Left lung (tissue), 10 donors: ENCODE data around the gene NT5DC1. TPM values are rescaled to one million over a fixed set of nuclear protein-coding genes. Genes with fewer than 3 reads are reported as not detected.

Experiments used
- ATAC-seq: fragments of 200-7000 bp; cut with Tn5 transposase; one replicate; pipeline ENCODE4 v1.9.1; 2020; ENCODE audit warnings: moderate library complexity
- DNase-seq, 4 donors: peaks; one replicate each; pipeline ENCODE4 v3.0.0-alpha.2; 2013 to 2020
- H3K27ac ChIP-seq, 2 donors: fragments of 200-600 bp; sonication (generic) in 1 of 2; one replicate each; pipeline versions ENCODE4 v1.5.0 to v1.8.0; 2020 to 2021
- H3K27me3 ChIP-seq, 2 donors: fragments of 200-600 bp; sonication (generic) in 1 of 2; one replicate each; pipeline versions ENCODE4 v1.5.0 to v1.8.0; 2020 to 2021
- H3K36me3 ChIP-seq, 2 donors: fragments of 200-600 bp; sonication (generic) in 1 of 2; one replicate each; pipeline versions ENCODE4 v1.5.0 to v1.8.0; 2020 to 2021
- H3K4me1 ChIP-seq, 2 donors: fragments of 200-600 bp; one replicate each; pipeline ENCODE4 v1.8.0; 2021
- H3K4me3 ChIP-seq, 2 donors: fragments of 200-600 bp; sonication (generic) in 1 of 2; one replicate each; pipeline versions ENCODE4 v1.5.0 to v1.8.0; 2020 to 2021; ENCODE audit warnings: mild to moderate bottlenecking in 1 of 2
- H3K9me3 ChIP-seq, 2 donors: fragments of 200-600 bp; sonication (generic) in 1 of 2; one replicate each; pipeline versions ENCODE4 v1.5.0 to v1.8.0; 2020 to 2021
- intact Hi-C, 2 donors: fragments of 100-400 bp; cut with DNase I; formaldehyde crosslinking; loops; one replicate each; pipeline versions ENCODE4 v1.11.2 to v1.14.2; 2022
- polyA plus RNA-seq, 6 donors: library from polyadenylated mRNA; unstranded; fragments of 120-200 nt; gene quantifications; one replicate each; pipeline ENCODE4 v1.2.1, GENCODE V29; 2013; ENCODE audit not compliant: insufficient read length in 6 of 6
- total RNA-seq, 2 donors: library from RNA; stranded (reverse); fragmentation: NEBNext Ultra II Directional; extraction: Animal tissue kit (Norgen Biotek cat#: 25700); gene quantifications; one replicate each; pipeline ENCODE4 v1.2.1, GENCODE V29; 2021
- TF ChIP-seq, protein P1 (sequence below), 2 donors: fragments of 200-600 bp; sonication (generic) in 1 of 2; IDR thresholded peaks; one replicate each; pipeline versions ENCODE4 v1.5.0 to v1.8.0; 2021; ENCODE audit warnings: antibody characterized with exemption in 2 of 2
- donor health status: DM: no; HTN: yes; CAD: no.
- donor health status: DM: no; HTN: no; CAD: no.

NT5DC1 gene
- total and polyA plus RNA-seq, 8 donors: 36.9 to 56.8 (median 49.9) TPM

GRCh38 chr6:116196841-116197240 is 96.2 kb downstream of the NT5DC1 start:
- no peaks in the 10 kb centered on the region for H3K9me3 ChIP-seq
- intact Hi-C loops: no loop called here
- TF ChIP-seq, protein P1, sequence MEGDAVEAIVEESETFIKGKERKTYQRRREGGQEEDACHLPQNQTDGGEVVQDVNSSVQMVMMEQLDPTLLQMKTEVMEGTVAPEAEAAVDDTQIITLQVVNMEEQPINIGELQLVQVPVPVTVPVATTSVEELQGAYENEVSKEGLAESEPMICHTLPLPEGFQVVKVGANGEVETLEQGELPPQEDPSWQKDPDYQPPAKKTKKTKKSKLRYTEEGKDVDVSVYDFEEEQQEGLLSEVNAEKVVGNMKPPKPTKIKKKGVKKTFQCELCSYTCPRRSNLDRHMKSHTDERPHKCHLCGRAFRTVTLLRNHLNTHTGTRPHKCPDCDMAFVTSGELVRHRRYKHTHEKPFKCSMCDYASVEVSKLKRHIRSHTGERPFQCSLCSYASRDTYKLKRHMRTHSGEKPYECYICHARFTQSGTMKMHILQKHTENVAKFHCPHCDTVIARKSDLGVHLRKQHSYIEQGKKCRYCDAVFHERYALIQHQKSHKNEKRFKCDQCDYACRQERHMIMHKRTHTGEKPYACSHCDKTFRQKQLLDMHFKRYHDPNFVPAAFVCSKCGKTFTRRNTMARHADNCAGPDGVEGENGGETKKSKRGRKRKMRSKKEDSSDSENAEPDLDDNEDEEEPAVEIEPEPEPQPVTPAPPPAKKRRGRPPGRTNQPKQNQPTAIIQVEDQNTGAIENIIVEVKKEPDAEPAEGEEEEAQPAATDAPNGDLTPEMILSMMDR (IDR thresholded peaks at IDR 0.05): no peak

GRCh38 chr6:116200619-116201249 is 100.1 kb downstream of the NT5DC1 start:
- peak in 2 of 4 donors; percentile 53 to 79 for DNase-seq
- no peaks in the 10 kb centered on the region for H3K36me3 ChIP-seq
- no peaks in the 10 kb centered on the region for H3K27me3 ChIP-seq
- intact Hi-C loops: no loop called here
- TF ChIP-seq, protein P1 (IDR thresholded peaks at IDR 0.05): no peak
- ATAC-seq: peak; percentile 93
- H3K9me3 ChIP-seq: no peaks in the 10 kb centered on the region
- no peaks in the 10 kb centered on the region for H3K4me1 ChIP-seq
- H3K4me3 ChIP-seq: no peak overlapping the region
- peak overlapping the region in 1 of 2 donors; percentile 40 for H3K27ac ChIP-seq

More at GRCh38 chr6:116196841-116197240, 96.2 kb downstream of the NT5DC1 start:
- Histone ChIP-seq H3K27ac (no peak overlapping the region), H3K36me3 (no peaks in the 10 kb centered on the region), H3K4me3 (no peak overlapping the region), H3K27me3 (no peaks in the 10 kb centered on the region), H3K4me1 (peaks cover 0 to 6% of the 10 kb centered on the region in 2 donors)
- DNase-seq (no peak), ATAC-seq (no peak)

DNA sequence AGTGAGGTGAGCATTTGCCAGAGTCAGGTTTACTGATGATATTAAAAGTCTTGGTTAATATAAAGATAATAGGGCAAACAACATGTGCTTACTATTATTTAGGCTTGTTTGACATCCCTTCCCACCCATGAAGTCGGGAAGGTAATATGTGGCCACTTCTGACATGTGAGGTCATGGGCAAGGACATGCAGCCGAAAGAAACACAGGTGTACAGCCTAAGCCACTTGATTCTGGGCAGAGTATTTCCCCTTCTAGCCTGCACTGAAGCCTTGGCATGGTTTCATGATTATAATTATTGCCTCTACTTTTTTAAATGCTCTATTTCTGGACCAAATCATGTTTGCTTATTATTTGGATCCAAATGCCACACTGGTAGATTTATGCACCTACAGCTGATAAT is 100.9 kb downstream of the NT5DC1 start:
- Histone ChIP-seq H3K4me1 (peaks cover 0 to 4% of the 10 kb centered on the region in 2 donors), H3K27ac (no peak overlapping the region), H3K4me3 (no peak overlapping the region), H3K9me3 (no peaks in the 10 kb centered on the region), H3K27me3 (no peaks in the 10 kb centered on the region), H3K36me3 (no peaks in the 10 kb centered on the region)
- DNase-seq (no peak), ATAC-seq (peak; percentile 22)
- intact Hi-C loops: no loop called here
- TF ChIP-seq, protein P1 (IDR thresholded peaks at IDR 0.05): no peak

DNA sequence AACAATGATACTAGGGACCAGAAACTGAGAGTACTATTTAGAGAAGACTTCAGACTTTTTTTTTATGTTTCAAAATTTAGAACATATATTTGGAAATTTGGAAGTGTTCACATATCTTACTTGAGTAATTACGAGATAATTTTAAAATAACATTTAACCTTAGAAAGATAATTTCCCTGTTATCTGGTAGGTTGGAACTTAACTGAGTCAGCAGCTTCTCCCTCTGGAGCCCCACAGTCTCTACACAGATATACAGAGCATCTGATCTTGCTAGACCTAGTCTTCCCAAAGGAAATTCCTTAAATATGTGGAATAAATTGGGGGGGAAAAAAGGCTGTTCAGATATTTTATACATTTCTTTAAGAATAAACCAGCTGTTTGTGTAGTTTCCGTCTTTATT is 104.6 kb downstream of the NT5DC1 start:
- Histone ChIP-seq H3K4me3 (no peak overlapping the region), H3K4me1 (peaks cover 0 to 4% of the 10 kb centered on the region in 2 donors), H3K27ac (peak overlapping the region in 1 of 2 donors; percentile 15), H3K27me3 (no peaks in the 10 kb centered on the region), H3K36me3 (no peaks in the 10 kb centered on the region), H3K9me3 (no peaks in the 10 kb centered on the region)
- intact Hi-C loops: no loop called here
- TF ChIP-seq, protein P1 (IDR thresholded peaks at IDR 0.05): no peak
- DNase-seq: no peak
- ATAC-seq: no peak

GRCh38 chr6:116206231-116206903 is 105.7 kb downstream of the NT5DC1 start:
- intact Hi-C loops: no loop called here
- Histone ChIP-seq H3K9me3 (no peaks in the 10 kb centered on the region), H3K27me3 (no peaks in the 10 kb centered on the region), H3K36me3 (no peaks in the 10 kb centered on the region), H3K27ac (peak overlapping the region in 1 of 2 donors; percentile 15), H3K4me1 (peaks cover 0 to 4% of the 10 kb centered on the region in 2 donors), H3K4me3 (no peak overlapping the region)
- no peak for DNase-seq
- ATAC-seq: peak; percentile 34
- TF ChIP-seq, protein P1 (IDR thresholded peaks at IDR 0.05): no peak
